HG03175 (cell line): ENCODE measurements around the gene TET2.
A peak's percentile ranks its signal among the peaks of the same experiment; 100 is the strongest.

Experiments used
- ATAC-seq: cut with Tn5 transposase; IDR thresholded peaks from one replicate; pipeline ENCODE4 v1.9.1; 2021; ENCODE audit warnings: mild to moderate bottlenecking, moderate library complexity; ENCODE audit not compliant: unreplicated experiment

The TET2 gene

GRCh38 chr4:105140684-105141490 lies 5.8 kb upstream of the TET2 start:
- peak; percentile 45 for ATAC-seq

DNA sequence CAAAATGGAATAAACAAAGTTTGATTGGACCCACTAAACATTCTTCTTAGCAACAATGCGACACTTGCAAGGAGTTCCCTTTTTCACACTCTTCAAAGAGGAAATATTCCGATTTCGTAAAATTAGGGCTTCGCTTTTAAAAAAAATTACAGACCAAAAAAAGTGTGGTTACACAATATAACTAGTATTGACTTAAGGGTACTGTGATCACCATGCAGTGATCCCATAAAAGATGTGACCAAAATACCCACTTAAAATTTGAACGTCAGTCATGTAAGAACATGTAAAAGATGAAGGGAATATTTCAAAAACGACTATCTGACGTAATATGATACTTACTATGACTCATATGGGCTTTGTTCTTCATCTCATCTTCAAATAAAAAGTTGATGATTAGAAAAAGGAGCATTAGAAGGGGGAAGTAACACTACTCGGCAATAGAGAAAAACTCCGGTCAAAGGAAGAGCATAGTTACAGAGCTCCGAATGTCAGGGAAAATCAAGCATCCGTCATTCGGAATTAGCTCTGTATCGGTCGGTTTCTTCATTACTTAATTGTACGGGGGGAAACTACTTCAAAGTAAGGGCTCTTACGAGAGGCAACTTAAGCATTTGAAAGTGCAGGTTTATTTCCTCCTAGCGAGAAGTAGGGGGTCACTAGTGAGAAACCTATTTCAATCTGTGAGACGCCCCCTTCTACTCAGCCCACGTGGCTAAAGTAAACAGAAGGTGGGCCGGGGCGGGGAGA lies 1.3 kb upstream of the TET2 start:
- no peak for ATAC-seq

DNA sequence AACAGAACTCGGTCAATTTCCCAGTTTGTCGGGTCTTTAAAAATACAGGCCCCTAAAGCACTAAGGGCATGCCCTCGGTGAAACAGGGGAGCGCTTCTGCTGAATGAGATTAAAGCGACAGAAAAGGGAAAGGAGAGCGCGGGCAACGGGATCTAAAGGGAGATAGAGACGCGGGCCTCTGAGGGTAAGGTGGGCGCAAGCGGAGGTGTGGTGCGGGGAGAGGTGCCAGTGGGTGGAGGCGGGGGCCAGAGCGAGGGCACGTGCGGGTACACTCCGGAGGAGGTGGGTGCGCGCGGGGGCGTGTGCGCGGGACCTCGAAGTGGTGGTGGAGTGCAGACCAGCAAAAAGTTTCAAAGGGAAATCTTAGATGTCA lies 787 bp upstream of the TET2 start:
- ATAC-seq, result peak; percentile 21

- ATAC-seq, result peak; percentile 6
Measured at GRCh38 chr4:105147016-105147552, 408 bp downstream of the TET2 start.

DNA sequence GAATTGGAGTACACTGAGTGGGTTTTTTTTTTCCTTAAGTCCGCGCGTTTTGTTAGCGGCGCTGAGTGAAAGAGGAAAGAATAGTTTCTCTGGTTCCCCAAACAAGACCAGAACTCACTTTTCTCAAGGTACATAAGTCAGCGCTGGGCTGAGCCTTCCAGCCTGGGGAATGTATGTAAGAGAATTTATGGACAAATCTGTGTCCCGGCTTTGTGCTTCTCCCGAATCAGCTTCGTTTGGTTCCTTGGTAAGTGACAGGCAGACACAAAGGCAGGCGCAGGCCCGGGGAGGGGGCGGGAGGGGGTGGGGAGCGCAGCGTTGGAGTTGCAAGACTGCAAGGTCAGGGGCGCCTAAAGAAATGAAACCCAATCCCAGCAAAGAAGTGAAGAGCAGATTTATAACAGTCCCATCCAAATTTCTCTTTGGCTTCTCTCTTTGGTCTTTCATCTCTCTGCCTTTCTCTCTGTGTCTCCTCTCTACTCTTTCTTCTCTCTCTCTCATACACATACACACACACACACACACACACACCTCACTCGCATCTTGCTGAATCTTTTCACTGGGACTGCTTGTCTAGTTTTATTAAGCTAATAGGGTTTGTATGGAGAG lies 981 bp downstream of the TET2 start:
- ATAC-seq, result no peak

DNA sequence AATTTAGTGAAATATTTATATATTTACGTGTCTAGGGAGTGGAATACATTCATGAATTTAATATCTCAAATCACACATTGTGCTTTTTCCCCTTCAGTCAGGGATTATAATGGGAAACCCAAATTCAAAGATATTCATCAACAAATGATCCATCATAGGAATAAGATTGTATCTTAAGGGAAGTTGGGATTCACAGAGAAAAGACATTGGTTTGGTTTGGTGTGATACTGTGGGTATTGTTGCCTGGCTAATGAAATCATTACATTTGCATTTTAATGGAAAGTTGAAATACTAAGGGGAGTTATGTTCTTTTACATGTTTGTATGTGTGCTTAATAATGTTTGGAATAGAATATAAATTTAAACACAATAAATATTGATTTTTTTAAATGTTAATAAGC lies 1.7 kb downstream of the TET2 start:
- no peak for ATAC-seq

DNA sequence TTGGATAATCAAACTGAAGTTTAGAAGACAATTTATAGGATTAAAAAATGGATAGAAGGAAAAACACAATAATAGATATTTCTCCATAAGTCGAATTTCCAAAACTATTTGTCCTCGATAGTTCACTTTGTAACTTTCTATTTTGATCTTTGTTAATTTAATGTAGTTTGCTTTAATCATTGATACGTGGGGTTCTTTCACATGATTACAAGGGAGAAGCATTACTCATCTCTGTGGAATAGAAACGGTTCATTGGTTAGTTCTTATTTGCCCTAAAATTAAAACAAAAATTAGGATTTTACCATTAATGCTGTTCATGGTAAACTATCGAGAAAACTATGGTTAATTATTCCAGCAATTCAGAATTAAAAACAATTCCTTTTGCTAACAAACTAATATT lies 2.1 kb downstream of the TET2 start:
- no peak for ATAC-seq

DNA sequence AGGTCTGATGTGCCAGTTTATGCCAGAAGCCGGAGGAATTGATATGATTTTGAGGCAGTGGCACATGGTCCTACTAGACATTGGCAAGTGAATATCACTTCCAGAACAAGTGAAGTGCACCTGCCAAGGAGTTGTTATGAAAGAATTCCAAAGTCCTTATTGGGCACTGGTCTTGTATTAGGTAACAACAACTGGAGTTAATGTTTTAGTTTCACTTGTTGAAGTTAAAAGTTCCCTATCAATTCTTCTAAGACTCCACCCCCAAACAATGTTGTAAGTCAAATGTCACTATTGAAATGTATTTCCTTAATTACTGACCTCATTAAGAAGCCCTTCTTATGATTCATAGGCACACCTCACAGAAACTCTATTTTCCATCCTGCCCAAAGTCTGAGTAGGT lies 3.1 kb downstream of the TET2 start:
- no peak for ATAC-seq

- no peak for ATAC-seq
Measured at GRCh38 chr4:105150503-105150902, 3.8 kb downstream of the TET2 start.

GRCh38 chr4:105153749-105154148 lies 7.1 kb downstream of the TET2 start:
- ATAC-seq, result no peak

GRCh38 chr4:105154576-105154975 lies 7.9 kb downstream of the TET2 start:
- no peak for ATAC-seq

- ATAC-seq, result no peak
Measured at GRCh38 chr4:105155426-105155825, 8.8 kb downstream of the TET2 start.

- no peak for ATAC-seq
Measured at GRCh38 chr4:105158837-105159236, 12.2 kb downstream of the TET2 start.

- no peak for ATAC-seq
Measured at GRCh38 chr4:105162123-105162796, 15.6 kb downstream of the TET2 start.

DNA sequence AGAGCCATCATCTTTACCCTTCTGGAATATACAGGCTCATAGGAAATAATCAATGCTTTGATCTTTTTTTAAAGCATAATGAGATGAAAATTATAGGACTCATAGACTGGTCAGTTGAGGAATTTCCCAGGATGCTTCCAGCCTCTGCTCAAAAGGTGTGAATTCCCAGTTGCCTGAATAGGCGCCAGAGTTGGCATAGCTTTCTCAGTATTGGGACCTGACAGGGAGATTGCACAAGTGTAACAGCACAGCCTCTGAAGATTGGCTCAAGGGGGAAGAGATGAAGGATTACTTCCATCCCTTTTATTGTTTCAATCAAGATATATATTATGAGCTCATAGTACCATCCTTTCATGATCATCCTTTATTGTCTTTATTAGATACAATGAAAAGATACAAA lies 17.9 kb downstream of the TET2 start:
- no peak for ATAC-seq

DNA sequence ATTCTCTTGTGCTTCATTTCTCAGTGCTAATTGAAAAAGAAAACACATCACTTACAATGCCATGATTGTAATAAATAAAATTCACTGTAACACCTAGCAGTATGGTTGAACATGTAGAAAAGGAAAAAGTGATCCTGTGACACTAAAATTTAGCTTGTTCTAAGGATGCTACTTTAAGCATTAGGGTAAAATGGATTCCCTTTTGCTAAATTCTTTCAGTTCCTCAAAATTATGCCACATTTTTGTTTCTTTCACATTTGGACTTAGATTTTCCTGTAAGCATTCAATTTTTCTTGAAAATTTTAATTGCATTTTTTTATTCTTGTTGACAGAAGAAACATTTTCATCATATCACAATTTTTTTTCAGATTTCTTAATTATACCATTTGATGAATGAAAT lies 19.4 kb downstream of the TET2 start:
- no peak for ATAC-seq

- ATAC-seq, result no peak
Measured at GRCh38 chr4:105170711-105171110, 24.0 kb downstream of the TET2 start.

GRCh38 chr4:105171912-105172311 lies 25.2 kb downstream of the TET2 start:
- no peak for ATAC-seq

GRCh38 chr4:105174098-105174497 lies 27.4 kb downstream of the TET2 start:
- ATAC-seq, result no peak

GRCh38 chr4:105179539-105180401 lies 33.1 kb downstream of the TET2 start:
- no peak for ATAC-seq
